GM18907 (cell line): Measurements from ENCODE around the gene NUTM2D.
A peak's percentile ranks its signal among the peaks of the same experiment; 100 is the strongest.
"Not testable (repeated sequence)": the region's sequence is repeated elsewhere in the genome, so short reads cannot be mapped to it uniquely, and the experiment has no call there.

Source experiments
- ATAC-seq: cut with Tn5 transposase; IDR thresholded peaks from one replicate; pipeline ENCODE4 v1.9.1; 2021; ENCODE audit warnings: mild to moderate bottlenecking, moderate library complexity; ENCODE audit not compliant: unreplicated experiment

NUTM2D gene, protein sequence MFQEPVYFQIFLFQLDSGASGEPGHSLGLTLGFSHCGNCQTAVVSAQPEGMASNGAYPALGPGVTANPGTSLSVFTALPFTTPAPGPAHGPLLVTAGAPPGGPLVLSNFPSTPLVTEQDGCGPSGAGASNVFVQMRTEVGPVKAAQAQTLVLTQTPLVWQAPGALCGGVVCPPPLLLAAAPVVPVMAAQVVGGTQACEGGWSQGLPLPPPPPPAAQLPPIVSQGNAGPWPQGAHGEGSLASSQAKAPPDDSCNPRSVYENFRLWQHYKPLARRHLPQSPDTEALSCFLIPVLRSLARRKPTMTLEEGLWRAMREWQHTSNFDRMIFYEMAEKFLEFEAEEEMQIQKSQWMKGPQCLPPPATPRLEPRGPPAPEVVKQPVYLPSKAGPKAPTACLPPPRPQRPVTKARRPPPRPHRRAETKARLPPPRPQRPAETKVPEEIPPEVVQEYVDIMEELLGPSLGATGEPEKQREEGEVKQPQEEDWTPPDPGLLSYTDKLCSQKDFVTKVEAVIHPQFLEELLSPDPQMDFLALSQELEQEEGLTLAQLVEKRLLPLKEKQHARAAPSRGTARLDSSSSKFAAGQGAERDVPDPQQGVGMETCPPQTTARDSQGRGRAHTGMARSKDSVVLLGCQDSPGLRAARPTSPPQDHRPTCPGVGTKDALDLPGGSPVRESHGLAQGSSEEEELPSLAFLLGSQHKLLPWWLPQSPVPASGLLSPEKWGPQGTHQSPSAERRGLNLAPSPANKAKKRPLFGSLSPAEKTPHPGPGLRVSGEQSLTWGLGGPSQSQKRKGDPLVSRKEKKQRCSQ

DNA sequence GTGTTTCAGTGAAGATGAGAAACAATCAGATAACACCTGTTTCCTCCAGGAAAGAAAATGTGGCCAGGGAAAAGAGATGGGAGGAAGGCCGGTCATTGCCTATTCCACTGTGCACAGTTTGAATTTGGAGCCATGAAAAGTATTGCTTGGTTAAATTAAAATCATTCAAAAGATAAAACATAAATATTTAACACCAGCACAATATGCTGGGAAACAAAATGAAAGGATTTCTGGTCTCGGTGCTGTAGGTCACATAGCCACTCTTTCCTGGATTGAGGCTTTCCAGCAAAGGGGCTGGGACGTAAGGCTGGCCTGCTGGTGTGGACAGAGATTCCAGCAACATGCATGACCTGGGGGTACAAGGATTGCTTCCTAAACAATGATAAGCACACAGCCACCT is at the start of gene NUTM2D:
Gene NUTM2D, plus strand, starts transcription at position 301 of the 400 bp plus-strand sequence. CDS start 522 bp downstream, outside the sequence.
- ATAC-seq: not testable (repeated sequence)

DNA sequence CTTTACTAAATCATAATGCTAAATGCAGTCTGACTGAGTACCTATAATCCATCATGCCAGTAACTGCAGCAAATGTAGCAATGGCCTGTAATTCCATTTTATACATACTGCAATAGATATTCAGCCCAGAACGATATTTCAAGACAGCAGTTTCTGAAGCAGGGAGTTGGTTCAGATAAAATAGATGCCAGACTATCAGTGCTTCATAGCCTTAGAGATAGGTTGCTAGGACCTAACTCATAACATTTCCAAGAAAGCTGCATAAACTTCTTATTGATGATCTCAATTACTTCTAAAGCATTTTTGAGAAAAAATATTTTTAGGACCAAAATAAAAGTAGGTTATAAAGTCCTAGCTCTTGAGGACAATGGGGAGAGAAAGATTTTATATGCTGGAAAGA is 48.8 kb upstream of the NUTM2D start:
- not testable (repeated sequence) for ATAC-seq

- ATAC-seq: not testable (repeated sequence)
These were observed 47.9 kb upstream of the NUTM2D start for GRCh38 chr10:87309657-87310056.

DNA sequence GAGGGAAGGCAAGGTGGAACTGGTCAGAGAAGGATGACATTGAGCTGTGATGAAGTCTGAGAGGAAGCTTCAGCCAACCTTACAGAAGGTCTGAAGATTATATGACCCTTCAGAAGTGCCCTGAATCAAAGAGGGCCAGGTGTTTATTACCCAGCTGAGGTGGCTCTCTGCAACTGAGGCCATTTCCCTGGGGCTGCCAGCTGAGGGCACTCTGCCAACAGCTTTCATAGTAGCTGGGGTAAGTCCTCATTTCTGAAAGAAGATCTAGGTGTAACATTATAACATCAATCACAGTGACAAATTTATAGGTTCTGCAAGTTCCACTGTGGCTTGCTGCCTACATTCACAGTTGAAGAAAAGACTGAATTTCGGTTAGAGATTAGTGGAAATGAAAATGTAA is 46.0 kb upstream of the NUTM2D start:
- ATAC-seq: peak; percentile 43

- not testable (repeated sequence) for ATAC-seq
These were observed 43.7 kb upstream of the NUTM2D start for GRCh38 chr10:87313649-87314359.

GRCh38 chr10:87314360-87314973 is 43.1 kb upstream of the NUTM2D start:
- not testable (repeated sequence) for ATAC-seq

DNA sequence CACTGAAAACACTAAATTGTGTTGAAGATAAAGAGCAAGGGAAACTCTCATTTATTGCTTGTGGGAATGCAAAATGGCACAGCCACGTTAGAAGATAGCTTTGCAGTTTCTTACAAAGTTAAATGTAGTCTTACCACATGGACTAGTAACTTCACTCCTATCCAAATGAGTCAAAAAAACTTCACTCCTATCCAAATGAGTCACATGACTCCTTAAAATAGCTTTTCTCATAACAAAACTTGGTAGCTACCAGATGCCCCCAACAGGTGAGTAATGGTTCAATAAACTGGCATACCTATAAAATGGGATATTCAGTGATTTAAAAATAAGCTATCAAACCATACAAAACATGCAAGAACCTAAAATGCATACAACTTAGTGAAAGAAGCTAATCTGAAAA is 36.0 kb upstream of the NUTM2D start:
- not testable (repeated sequence) for ATAC-seq

- ATAC-seq: not testable (repeated sequence)
These were observed 33.0 kb upstream of the NUTM2D start for GRCh38 chr10:87324559-87324958.

DNA sequence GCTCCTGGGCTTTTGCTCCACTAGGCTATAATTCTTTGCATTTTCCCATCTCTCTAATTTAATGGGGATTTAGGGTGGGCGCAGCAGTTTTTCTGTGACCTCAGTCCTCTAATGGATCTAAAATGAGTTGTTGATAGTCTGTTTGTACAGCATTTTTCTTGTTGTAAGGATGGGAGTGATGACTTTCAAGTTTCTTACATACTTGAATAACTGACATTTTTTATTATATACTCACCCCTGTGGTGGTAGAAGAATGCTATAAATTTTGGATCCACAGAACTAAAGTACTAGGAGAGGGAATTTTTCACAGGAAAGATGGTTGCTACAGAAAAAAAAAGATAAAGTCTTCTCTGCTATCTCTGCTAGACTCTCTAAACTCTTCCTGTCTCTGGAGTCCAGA is 29.6 kb upstream of the NUTM2D start:
- ATAC-seq: not testable (repeated sequence)

GRCh38 chr10:87329131-87329530 is 28.4 kb upstream of the NUTM2D start:
- not testable (repeated sequence) for ATAC-seq

GRCh38 chr10:87332687-87333086 is 24.9 kb upstream of the NUTM2D start:
- not testable (repeated sequence) for ATAC-seq

DNA sequence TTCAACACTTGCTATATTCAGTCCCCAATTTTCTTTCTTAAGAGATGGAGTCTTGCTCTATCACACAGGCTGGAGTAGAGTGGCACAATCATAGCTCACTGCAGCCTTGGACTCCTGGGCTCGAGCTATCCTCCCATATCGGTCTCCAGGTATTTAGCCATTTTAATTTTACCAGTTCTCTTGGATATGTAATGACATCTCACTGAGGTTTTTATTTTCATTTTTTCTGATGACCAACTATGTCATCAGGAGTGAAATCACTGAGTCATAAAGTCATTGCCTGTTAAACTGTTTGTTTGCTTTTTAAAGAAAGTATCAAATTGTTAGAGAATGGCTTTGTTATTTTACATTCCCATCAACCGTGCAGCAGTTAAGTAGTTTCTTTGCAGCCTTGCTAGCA is 17.1 kb upstream of the NUTM2D start:
- not testable (repeated sequence) for ATAC-seq

DNA sequence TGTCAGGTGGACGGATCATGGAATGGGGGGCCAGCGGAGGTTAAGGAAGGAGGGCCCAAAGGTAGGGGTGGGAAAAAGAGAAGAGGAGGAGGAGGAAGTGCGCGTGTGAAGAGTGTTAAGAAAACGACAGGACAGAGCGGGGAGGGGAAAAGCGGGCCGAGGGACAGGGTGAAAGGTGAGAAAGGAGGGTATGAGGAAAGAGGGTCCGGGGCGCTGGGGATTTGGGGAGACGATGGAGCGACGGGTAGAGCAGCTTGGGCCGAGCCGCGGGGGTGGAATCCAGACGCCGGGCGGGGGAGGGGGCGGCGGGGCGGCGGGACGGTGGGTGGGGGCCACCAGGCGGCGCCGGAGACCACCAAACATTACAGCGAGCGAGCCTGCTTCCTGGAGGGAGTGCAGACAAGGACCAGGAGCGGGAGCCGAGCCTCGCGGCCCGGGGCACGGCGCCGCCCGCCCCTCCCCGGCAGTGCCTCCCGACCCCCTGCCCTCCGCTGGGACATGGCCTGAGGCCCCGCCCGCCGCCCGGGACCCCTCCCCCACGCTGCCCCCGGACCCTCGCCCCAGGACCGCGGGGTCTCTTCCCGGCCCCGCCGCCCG is 15.9 kb upstream of the NUTM2D start:
- ATAC-seq: peak; percentile 16

DNA sequence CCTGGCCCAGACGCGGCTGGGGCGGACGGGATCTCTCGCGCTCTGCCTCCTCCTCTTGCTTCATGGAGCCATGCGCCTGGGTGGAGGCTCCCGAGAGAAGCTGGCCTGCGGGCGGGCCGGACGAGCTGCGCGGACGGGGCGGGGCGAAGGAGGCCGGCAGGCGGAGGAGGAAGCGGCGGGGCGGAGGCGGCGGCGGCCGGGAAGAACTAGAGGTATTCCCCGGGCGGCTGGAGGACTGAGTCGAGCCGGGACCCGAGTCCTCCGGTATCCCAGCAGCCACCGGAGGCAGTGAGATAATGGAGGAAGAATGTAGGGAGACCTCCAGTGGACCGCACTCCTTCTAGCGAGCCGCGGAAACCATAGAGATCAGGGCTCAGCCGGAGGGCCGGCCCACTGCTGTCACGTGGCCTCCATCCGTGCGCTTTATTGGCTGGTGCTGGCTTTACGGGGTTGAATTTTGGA is 15.3 kb upstream of the NUTM2D start:
- peak; percentile 94 for ATAC-seq

GRCh38 chr10:87342711-87343258 is 14.8 kb upstream of the NUTM2D start:
- ATAC-seq: peak; percentile 85

- not testable (repeated sequence) for ATAC-seq
These were observed 11.8 kb upstream of the NUTM2D start for GRCh38 chr10:87345743-87346142.

DNA sequence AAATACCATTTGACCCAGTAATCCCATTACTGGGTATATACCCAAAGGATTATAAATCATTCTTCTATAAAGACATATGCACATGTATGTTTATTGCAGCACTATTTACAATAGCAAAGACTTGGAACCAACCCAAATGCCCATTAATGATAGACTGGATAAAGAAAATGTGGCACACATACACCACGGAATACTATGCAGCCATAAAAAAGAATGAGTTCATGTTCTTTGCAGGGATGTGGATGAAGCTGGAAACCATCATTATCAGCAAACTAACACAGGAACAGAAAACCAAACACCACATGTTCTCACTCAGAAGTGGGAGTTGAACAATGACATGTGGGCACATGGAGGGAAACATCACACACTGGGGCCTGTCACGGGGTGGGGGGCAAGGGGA is 7.4 kb upstream of the NUTM2D start:
- not testable (repeated sequence) for ATAC-seq

DNA sequence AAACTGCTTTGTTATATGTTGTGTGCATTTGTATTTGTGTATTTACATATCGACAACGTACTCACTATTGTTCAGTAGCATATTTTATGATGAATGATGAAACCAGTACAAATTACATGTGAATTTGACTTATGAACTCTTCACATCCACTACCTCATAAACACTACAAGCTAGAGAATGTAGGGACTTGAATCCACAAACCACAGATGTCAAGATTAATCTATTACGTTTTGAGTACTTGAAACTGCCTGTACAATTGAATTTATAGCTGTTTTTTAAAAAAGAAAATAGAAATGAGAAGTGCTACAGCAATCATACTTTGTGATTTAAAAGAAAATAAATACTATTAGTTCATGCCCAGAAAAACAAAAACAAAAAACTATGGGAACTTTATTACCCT is 4.7 kb upstream of the NUTM2D start:
- not testable (repeated sequence) for ATAC-seq

DNA sequence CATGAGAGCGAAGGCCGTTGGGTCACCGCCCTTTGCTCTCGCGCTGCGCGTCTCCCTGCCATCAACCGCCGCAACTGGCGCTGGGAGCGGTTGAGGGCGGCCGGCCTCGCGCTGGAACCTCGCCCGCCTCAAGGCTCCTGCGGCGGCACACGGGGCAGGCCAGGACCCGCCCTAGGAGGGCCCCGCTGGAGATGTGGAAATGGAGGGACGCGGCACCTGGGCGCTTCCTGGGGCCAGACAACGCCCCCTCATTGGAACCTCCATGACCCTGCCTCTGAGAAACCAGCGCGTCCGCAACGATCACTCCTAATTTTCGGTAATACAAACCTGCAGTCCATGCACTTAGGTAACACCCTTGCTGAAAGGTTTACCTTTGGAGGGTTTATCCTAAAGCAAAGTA is 2.4 kb upstream of the NUTM2D start:
- not testable (repeated sequence) for ATAC-seq

GRCh38 chr10:87358159-87358558 is 615 bp downstream of the NUTM2D start:
- not testable (repeated sequence) for ATAC-seq
